C1 segment of cervical spinal cord (tissue), 14 donors: ENCODE measurements around the gene IBTK.
"Not testable (repeated sequence)": the region's sequence is repeated elsewhere in the genome, so short reads cannot be mapped to it uniquely, and the experiment has no call there.

ENCODE experiments used
- DNase-seq, 14 donors: peaks; one replicate each; lab custom pipeline; 2025; lab: John Stamatoyannopoulos, UW

Gene IBTK

DNA sequence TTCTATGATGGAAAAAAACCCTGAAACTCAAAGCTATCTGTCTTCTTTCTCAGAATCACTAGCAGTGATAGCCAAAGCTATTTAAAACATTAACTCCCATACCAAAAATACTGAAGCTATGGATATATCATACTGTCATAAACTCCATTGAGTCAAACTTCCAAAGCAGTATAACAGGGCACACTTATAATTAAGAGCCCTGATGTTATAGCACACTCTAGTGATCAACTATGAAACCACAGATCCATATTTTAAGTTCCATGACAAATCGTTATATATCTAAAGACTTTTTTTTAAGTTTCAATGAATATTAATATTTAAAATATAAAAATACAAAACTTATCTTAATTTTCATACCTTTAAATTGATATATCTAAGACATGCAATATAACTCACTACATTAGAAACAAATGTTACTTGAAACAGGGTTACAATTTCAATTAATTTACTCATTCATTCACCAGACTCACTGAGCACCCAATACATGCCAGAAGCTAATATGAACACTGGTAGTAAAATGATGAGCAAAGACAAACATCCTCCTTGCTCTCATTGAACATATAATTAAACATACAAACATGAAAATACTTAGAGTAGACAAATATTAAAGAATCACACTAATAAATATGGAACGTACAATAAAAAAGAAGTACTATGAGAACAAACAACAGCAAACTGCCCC, 69.3 kb downstream of the IBTK start:
- no peak for DNase-seq

DNA sequence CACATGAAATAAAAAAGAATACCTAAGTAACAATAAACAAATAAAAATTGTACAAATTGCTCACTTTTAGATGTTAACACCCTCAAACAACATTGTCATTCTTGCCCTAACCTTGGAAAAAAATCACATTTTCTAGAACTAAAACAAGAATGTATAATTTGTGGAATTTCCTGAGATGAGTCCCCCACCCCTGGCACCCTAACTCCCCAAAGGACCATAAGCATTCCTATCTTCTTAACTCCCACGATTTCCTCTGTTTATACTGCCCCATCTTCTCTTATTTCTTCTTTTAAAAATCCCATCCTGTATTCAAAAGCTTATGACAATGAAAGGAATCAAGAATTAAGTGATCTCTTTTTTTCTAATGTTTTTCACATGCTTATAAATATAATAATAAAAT, 70.9 kb downstream of the IBTK start:
- DNase-seq: no peak

GRCh38 chr6:82172594-82172993, 75.0 kb downstream of the IBTK start:
- no peak for DNase-seq

- no peak for DNase-seq
Observed at GRCh38 chr6:82169138-82169876, 78.2 kb downstream of the IBTK start.

DNA sequence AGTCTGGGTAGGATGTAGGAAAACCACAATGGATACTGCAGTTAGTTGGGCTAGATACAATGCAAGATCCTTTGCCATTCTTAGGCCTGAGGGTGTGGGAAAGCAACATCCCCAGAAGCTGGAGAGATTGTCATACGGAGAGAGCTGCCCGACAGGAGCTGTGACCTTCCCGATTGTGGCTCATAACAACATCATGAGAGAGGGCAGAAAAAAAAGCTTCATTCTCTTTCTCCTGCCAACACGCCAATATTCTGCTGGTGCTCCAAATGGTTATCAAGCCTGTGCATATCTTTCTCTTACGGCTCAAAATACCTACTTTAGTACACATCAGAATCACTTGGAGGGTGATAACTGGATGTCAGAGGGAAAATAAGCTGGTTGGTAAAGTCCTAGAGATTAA, 81.1 kb downstream of the IBTK start:
- no peak for DNase-seq

GRCh38 chr6:82160255-82160990, 87.1 kb downstream of the IBTK start:
- DNase-seq: no peak

- DNase-seq: not testable (repeated sequence)
Observed at GRCh38 chr6:82152786-82153185, 94.8 kb downstream of the IBTK start.

- DNase-seq: not testable (repeated sequence)
Observed at GRCh38 chr6:82151147-82151546, 96.4 kb downstream of the IBTK start.

DNA sequence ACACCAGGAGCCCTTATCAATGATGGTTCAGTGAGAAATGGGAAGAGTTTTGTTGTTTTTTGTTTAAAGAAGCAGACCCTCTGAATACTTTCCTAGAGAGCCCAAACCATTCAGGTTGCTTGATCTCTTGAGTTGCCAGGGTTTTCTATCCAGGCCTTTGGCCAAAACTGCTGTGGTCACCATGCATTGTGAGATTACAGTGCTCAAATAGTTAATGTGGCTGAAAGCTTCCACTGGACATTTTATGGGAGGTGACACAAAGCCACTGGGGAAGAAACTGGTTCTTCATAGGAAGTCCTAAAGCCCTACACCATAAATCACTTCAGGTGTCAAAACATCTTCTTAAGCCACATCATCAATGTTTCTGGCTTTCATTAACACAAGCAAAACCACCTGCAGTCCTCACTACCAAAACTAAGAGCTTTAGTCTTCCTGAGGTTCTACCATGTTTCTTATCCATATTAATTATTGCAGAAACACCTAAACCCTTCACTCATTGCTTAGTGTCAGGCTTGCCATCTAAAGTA, 101.6 kb downstream of the IBTK start:
- DNase-seq: no peak

DNA sequence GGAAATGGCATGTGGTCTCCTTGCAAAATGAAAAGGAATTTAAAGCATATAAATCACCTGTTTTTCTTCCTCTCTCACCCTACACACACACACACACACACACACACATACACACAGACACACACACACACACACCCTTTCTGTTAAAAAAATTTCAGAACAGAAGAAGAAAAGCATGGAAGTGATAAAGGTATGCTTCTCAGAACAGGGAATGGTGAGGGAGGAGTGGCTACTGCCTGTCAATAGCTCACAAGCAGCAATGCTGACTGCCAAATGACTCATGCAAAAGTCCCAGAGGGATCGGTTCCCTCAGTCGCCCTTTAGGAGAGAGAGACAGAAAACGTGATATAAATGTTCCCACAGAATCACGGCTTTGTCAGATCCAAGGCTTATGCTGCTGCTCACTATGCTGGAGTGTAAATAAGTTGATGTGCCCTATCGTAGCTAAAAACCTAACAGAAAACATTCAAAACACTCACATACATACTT, 102.6 kb downstream of the IBTK start:
- DNase-seq: peak in 3 of 14 donors; percentile 5 to 16 (median 7)

DNA sequence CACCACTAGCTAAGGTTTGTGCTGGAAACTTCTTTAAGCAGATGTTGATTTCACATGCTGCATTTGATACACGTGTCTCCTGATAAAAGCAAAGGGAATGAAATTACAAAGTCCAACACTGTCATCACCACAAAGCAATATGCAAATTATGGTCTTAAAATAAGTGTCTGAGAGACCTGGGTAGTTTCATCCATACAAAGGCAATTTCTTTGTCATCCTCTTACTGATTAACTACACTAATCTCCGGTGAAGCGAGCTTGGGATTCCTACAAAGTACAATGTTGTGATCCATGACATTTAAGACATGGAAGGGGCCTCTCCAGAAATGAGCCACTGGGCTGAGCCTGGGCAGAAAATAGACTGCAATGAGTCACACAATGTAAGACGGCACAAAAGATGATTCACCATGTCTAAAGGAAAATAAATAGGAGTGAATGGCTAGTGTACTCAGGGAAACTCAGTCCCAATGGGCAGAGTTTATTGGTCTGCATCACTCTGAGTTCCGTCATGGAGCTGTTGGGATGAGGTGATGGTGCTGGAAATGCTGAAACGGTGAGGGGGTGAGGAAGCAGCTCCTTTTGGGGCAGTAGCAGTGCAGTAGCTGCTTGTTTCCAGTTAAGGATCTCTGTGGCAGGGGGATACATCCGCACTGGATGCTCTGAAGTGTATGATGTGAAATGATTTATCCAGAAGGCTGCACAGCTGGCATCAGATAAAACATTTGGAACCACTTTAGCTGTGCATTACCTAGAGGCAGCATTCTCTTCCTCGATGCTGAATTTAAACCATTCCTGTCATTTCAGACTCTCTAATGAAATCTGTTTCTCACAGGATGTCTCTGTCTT, 103.3 kb downstream of the IBTK start:
- peak in 3 of 14 donors; percentile 25 to 49 (median 29) for DNase-seq

- no peak for DNase-seq
Observed at GRCh38 chr6:82143041-82143481, 104.5 kb downstream of the IBTK start.

DNA sequence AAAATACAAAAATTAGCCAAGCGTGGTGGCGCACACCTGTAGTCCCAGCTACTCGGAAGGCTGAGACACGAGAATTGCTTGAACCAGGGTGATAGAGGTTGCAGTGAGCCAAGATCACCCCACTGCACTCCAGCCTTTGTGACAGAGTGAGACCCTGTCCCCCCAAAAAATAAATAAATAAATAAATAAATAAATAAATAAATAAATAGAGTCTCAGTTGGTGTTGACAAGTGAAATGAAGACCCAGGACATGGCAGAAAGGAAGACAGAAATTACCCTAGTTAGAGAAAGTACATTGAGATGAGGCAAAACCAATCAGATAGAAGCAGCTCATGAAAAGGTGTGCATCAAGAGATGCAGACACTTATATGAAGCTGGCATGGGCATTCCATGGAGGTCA, 105.0 kb downstream of the IBTK start:
- no peak for DNase-seq

DNA sequence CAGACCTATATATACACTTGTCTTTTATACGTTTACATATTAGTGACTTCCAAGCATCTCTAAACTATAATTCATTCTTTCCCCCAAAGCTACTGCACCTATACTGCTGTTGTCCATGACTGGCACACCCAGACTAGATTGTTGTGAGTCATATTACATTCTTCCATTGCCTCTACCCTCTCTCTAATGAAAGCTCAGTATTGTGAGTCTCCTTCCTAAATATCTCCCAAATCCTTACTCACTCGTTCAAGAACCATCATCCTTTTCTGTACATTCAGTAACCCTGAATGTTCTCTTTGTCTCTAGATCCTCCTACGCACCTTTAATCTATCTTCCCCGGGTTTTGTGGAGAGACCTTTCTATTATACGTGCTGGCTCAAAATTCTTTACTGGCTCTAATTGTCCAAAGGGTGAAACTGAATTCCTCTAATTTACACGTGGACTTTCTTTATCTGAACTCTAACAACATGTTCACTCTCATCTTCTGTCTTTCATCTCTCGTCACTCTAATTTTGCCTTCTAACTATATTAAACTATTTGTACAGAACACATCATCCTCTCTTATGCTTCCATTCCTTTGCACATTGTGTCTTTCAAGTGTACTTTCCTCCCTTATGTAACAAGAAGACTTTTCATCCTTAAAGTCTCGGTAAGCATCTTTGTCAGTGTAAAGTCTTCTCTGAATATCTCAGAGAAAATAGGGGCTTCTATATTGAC, 109.3 kb downstream of the IBTK start:
- DNase-seq: no peak

DNA sequence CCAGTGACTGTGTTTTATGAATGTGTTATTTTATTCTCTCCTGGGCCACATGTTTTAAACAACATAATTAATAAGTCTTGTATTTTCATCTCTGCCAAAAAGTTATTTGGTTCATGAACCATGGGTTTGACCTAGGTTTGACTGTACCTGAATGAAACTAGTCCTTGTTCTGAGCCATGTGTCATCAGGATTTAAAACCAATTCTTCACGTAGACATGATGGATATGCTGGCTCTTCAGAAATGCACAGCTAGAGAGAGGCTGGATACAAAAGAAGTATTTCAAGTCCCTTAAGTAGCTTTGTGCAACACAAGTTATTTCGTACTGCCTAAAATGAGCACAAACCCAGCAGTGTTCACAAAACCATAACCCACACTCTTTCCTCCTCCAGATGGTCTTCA, 116.1 kb downstream of the IBTK start:
- no peak for DNase-seq

DNA sequence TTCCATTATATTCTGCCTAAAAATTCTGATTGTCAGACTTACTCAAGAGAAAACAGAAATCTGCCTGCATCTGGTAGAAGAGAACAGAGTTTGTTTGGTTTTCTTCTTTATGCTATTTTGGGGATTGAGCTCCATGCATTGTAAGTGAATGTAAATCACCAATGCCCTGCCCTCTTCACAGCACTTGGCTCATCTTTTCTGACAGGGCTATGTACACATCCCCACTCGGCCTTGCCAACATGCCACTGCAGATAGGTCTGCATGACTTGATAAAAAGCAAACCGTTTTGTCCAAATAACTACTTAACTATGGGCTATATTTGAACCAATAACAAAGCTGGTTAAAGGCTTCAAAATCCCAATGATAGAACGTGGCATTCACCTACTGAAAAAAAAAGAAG, 117.7 kb downstream of the IBTK start:
- DNase-seq: no peak

DNA sequence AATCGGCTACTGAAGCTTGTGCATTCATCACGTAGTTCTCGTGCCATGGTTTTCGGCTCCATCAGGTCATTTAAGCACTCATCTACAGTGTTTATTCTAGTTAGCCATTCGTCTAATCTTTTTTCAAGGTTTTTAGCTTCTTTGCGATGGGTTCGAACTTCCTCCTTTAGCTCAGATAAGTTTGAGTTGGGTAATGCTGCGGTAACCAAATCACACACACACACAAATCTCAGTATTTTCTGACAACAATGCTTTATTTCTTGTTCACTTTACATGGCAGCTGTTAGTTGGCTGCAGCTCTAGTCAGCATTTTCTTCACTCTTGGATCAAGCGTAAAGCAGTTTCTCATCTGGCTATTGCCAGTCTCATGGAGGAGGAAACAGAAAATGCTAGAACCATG, 118.6 kb downstream of the IBTK start:
- DNase-seq: not testable (repeated sequence)

DNA sequence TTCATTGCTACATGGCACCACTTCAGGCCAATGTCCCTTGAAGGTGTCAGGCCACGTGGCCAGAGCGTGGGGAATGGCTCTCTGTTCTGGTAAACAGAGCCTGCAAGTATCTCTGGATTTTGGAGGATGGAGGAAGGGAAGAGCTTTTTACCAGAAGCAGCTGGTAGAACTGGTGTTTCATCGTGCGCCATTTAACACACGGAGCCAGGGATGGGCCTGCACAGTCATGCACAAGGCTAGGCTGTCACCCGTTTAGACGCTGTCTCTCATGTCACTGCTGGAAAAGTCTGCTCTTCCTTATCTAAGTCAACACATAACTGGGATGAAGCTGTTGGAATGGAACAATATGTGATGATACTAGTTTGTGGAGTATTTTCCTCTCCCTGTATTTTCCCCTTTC, 123.9 kb downstream of the IBTK start:
- DNase-seq: no peak
